SK-N-SH (cell line): ENCODE measurements around the gene CXorf51B. TPM values are rescaled to one million over a fixed set of nuclear protein-coding genes. Genes with fewer than 3 reads are reported as not detected.

ENCODE experiments used
- CTCF ChIA-PET: fragments of 300-600, 350-600 bp; formaldehyde crosslinking; extraction: SDS; loops from one replicate; lab custom pipeline; 2021; lab: Yijun Ruan, JAX
- POLR2A ChIA-PET: fragments of 350-600 bp; sonication (Branson Sonifier 250); formaldehyde crosslinking; extraction: SDS; loops from one replicate; lab custom pipeline; 2020; ENCODE audit warnings: antibody characterized with exemption, inconsistent platforms; lab: Yijun Ruan, JAX
- DNase-seq: peaks from one replicate; pipeline ENCODE4 v3.0.0; 2012
- H2AFZ ChIP-seq: fragments of 200-600 bp; sonication (generic); 2 replicates; pipeline ENCODE4 v1.8.1; 2016; ENCODE audit warnings: antibody characterized with exemption, mild to moderate bottlenecking, low read depth
- H3F3A ChIP-seq: fragments of 200-600 bp; sonication (generic); replicated peaks from 2 replicates; pipeline ENCODE3; 2016; ENCODE audit warnings: antibody characterized with exemption, mild to moderate bottlenecking; ENCODE audit not compliant: insufficient read depth
- H3K27ac ChIP-seq, 2 experiments: fragments of 200-500 bp in 1 of 2; fragments of 200-600 bp in 1 of 2; sonication (Bioruptor generic) in 1 of 2; sonication (generic), shearing (Covaris generic) in 1 of 2; 2 replicates each; pipeline versions ENCODE4 v1.5.1 to v1.6.1; 2014 to 2016; ENCODE audit warnings: low read depth in 2 of 2, inconsistent platforms in 1 of 2, low read length in 1 of 2, mild to moderate bottlenecking in 1 of 2, mixed read lengths in 1 of 2
- H3K27me3 ChIP-seq: fragments of 200-600 bp; sonication (generic), shearing (Covaris generic); 2 replicates; pipeline ENCODE4 v1.6.1; 2016; ENCODE audit warnings: mixed run types; ENCODE audit not compliant: insufficient read depth
- H3K36me3 ChIP-seq, 2 experiments: fragments of 200-500 bp in 1 of 2; fragments of 200-600 bp in 1 of 2; sonication (Bioruptor generic) in 1 of 2; sonication (generic) in 1 of 2; replicated peaks in 1 of 2; 2 replicates each; pipeline versions ENCODE3 to v1.5.1; 2014 to 2016; ENCODE audit warnings: low read length in 1 of 2, mild to moderate bottlenecking in 1 of 2; ENCODE audit not compliant: insufficient read depth in 2 of 2, control insufficient read depth in 1 of 2
- H3K4me1 ChIP-seq, 2 experiments: fragments of 200-500 bp in 1 of 2; fragments of 200-600 bp in 1 of 2; sonication (Bioruptor generic) in 1 of 2; sonication (generic), shearing (Covaris generic) in 1 of 2; 2 replicates each; pipeline versions ENCODE4 v1.5.1 to v1.6.1; 2014 to 2016; ENCODE audit warnings: low read depth in 1 of 2, low read length in 1 of 2, mixed run types in 1 of 2; ENCODE audit not compliant: insufficient read depth in 2 of 2, control insufficient read depth in 1 of 2
- H3K4me2 ChIP-seq: fragments of 200-600 bp; sonication (generic), shearing (Covaris generic); 2 replicates; pipeline ENCODE4 v1.6.1; 2017; ENCODE audit warnings: mixed run types
- H3K4me3 ChIP-seq, 2 experiments: fragments of 200-500 bp in 1 of 2; fragments of 200-600 bp in 1 of 2; sonication (Bioruptor generic) in 1 of 2; sonication (generic), shearing (Covaris generic) in 1 of 2; 2 replicates each; pipeline versions ENCODE4 v1.5.1 to v1.8.1; 2014 to 2016; ENCODE audit warnings: low read depth in 2 of 2, inconsistent platforms in 1 of 2, low read length in 1 of 2, mild to moderate bottlenecking in 1 of 2, mixed read lengths in 1 of 2, moderate library complexity in 1 of 2
- H3K79me2 ChIP-seq: fragments of 200-600 bp; sonication (generic); 2 replicates; pipeline ENCODE4 v1.8.1; 2017; ENCODE audit warnings: mild to moderate bottlenecking; ENCODE audit not compliant: insufficient read depth
- H3K9ac ChIP-seq: fragments of 200-600 bp; sonication (generic); 2 replicates; pipeline ENCODE4 v1.6.1; 2017; ENCODE audit warnings: mixed run types
- H3K9me2 ChIP-seq: fragments of 200-600 bp; sonication (generic); 2 replicates; pipeline ENCODE4 v1.6.1; 2017; ENCODE audit warnings: mixed run types
- H3K9me3 ChIP-seq: fragments of 200-600 bp; sonication (generic); 2 replicates; pipeline ENCODE4 v1.6.1; 2017; ENCODE audit warnings: mixed run types, mild to moderate bottlenecking, moderate library complexity
- H4K20me1 ChIP-seq: fragments of 200-600 bp; sonication (generic); 2 replicates; pipeline ENCODE4 v1.6.1; 2017; ENCODE audit warnings: mild to moderate bottlenecking, mixed run types; ENCODE audit not compliant: insufficient read depth
- MAX ChIP-seq: IDR thresholded peaks from 2 replicates; pipeline ENCODE4 v1.4.0; 2012; ENCODE audit warnings: low read depth
- POLR2AphosphoS5 ChIP-seq: IDR thresholded peaks from 2 replicates; pipeline ENCODE4 v1.6.1; 2012; ENCODE audit warnings: low read depth, low read length
- WGBS: methylation state at CpG from one replicate; pipeline ENCODE4 v1.1.6; 2017; ENCODE audit warnings: low lambda C conversion rate; 5-methylcytosine and 5-hydroxymethylcytosine counted together
- polyA plus RNA-seq, 3 experiments: library from polyadenylated mRNA; depleted of rRNA; stranded (reverse); fragments of >200 nt; gene quantifications; 2 replicates each; pipeline ENCODE4 v1.2.3, GENCODE V29; 2012

CXorf51B gene
- polyA plus RNA-seq, 1 of the 3 experiments (the other 2 are of a cell fraction), result not detected

GRCh38 chrX:146854281-146854680, 44.7 kb downstream of the CXorf51B start:
- TF ChIP-seq POLR2AphosphoS5, result no peak
- TF ChIP-seq MAX, result no peak
- POLR2A ChIA-PET, result no interaction called here
- H3K9ac ChIP-seq, result no peak overlapping the region
- H3F3A ChIP-seq, result no peaks in the 10 kb centered on the region
- H3K4me3 ChIP-seq, result no peak overlapping the region
- DNase-seq, result no peak
- no peaks in the 10 kb centered on the region for H3K27me3 ChIP-seq
- 4% methylated on average over 2 of the region's 2 CpGs for WGBS
- H3K27ac ChIP-seq, result no peak overlapping the region
- no peaks in the 10 kb centered on the region for H3K9me2 ChIP-seq
- H3K79me2 ChIP-seq, result no peaks in the 10 kb centered on the region
- H3K9me3 ChIP-seq, result no peaks in the 10 kb centered on the region; the same call in 1 of the 2 replicates
- no peaks in the 10 kb centered on the region for H3K4me1 ChIP-seq
- H2AFZ ChIP-seq, result no peak overlapping the region
- CTCF ChIA-PET, result no interaction called here
- H3K36me3 ChIP-seq, result no peaks in the 10 kb centered on the region
- no peaks in the 10 kb centered on the region for H4K20me1 ChIP-seq
- H3K4me2 ChIP-seq, result no peak overlapping the region

Other genes starting within 250 kb of the CXorf51B start
- not detected in 2 replicates for gene CXorf51A, start 5.0 kb downstream of the CXorf51B start, polyA plus RNA-seq (2012; rRNA removed)